NCI-H748 treated with DMSO at 0.1 percent for 48 hours (cell line): ENCODE results near the gene ABCA5.
"Not testable (repeated sequence)": the region's sequence is repeated elsewhere in the genome, so short reads cannot be mapped to it uniquely, and the experiment has no call there.

Experiments used
- DNase-seq: peaks from one replicate; lab custom pipeline; 2025; lab: John Stamatoyannopoulos, UW

The ABCA5 gene

GRCh38 chr17:69207151-69207550 lies 119.8 kb downstream of the ABCA5 start:
- DNase-seq: no peak

GRCh38 chr17:69198238-69198637 lies 128.7 kb downstream of the ABCA5 start:
- DNase-seq: no peak

- not testable (repeated sequence) for DNase-seq
Observed at GRCh38 chr17:69196105-69196653, 130.8 kb downstream of the ABCA5 start.
